Thyroid gland (tissue), 4 donors: Measurements from ENCODE around the gene CSNK1A1. TPM values are rescaled to one million over a fixed set of nuclear protein-coding genes. Genes with fewer than 3 reads are reported as not detected.
A peak's percentile ranks its signal among the peaks of the same experiment; 100 is the strongest.

ENCODE experiments used
- DNase-seq, 2 donors: peaks; one replicate each; pipeline ENCODE4 v3.0.0-alpha.2; 2019
- H3K27ac ChIP-seq, 3 donors: fragments of 200-600 bp; sonication (generic); 1 replicate in 2 of 3; 2 replicates in 1 of 3; pipeline ENCODE4 v1.5.1; 2016 to 2019; ENCODE audit warnings: mild to moderate bottlenecking in 1 of 3, moderate library complexity in 1 of 3
- H3K27me3 ChIP-seq: fragments of 200-600 bp; sonication (generic); one replicate; pipeline ENCODE4 v1.5.1; 2019
- H3K36me3 ChIP-seq, 2 donors: fragments of 200-600 bp; sonication (generic); one replicate each; pipeline ENCODE4 v1.5.1; 2016 to 2019
- H3K4me1 ChIP-seq, 2 donors: fragments of 200-600 bp; sonication (generic); one replicate each; pipeline ENCODE4 v1.5.1; 2017 to 2019
- H3K4me3 ChIP-seq, 3 donors: fragments of 200-600 bp; sonication (generic); replicated peaks in 1 of 3; 1 replicate in 2 of 3; 2 replicates in 1 of 3; pipeline ENCODE4 v1.5.1; 2016; ENCODE audit warnings: mild to moderate bottlenecking in 1 of 3
- H3K9me3 ChIP-seq: fragments of 200-600 bp; sonication (generic); one replicate; pipeline ENCODE4 v1.5.1; 2017
- POLR2A ChIP-seq, 2 donors: fragments of 450-650 bp; IDR thresholded peaks; one replicate each; pipeline ENCODE4 v1.6.1; 2017; ENCODE audit warnings: antibody characterized with exemption in 2 of 2, mild to moderate bottlenecking in 2 of 2, moderate library complexity in 1 of 2
- WGBS, 2 donors: methylation state at CpG; one replicate each; pipeline ENCODE4 v1.1.5; 2017; 5-methylcytosine and 5-hydroxymethylcytosine counted together
- intact Hi-C: fragments of 100-400 bp; cut with DNase I; formaldehyde crosslinking; loops from one replicate; pipeline ENCODE4 v1.15.1; 2023
- total RNA-seq, 4 donors: library from RNA; depleted of rRNA; stranded (reverse); fragments of >200 nt; gene quantifications; one replicate each; pipeline ENCODE4 v1.2.3, GENCODE V29; 2016
- TF ChIP-seq, protein P1 (sequence below), 6 experiments: fragments of 200-600 bp in 3 of 6; fragments of 450-650 bp in 3 of 6; sonication (generic) in 3 of 6; IDR thresholded peaks; one replicate each; pipeline ENCODE4 v1.5.1; 2016 to 2019; ENCODE audit warnings: antibody characterized with exemption in 6 of 6, mild to moderate bottlenecking in 2 of 6, inconsistent platforms in 1 of 6, moderate library complexity in 1 of 6

Gene CSNK1A1
- total RNA-seq, 4 donors from 2014 or later, result 183 to 262 (median 202) TPM

DNA sequence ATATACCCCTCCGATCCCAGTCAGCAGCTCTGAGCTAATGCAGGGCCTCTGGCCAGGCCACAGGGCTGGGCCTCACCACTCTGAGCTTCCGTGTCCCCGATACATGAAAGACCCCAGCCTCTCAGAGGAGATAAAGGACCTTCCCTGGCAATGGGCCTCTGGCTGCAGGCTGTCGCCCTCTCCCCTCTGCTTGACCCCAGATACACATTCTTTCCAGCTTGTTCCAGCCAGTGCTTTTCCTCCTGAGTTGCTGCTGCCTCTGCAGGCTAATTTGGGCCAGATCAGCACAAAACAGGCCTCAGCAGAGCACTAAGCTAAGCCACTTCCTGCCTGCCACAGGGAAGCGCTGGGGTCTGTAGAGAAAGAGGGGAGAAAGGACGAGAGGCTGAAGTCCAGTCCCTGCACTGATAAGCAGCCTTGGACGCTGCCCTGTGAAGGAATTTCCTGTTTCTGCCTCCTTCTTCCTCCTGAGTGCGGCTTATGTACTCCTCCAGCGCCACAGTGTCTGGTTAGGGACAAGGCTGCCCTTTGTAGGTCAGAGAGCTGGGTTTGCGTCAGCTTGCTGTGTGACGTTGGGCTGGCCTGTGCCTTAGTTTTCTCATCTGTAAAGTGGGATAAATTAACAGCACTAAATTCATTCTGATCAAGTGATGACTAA, 99.1 kb downstream of the CSNK1A1 start:
- no peak overlapping the region for H3K4me3 ChIP-seq
- peaks cover 0 to 51% of the 10 kb centered on the region in 2 donors for H3K4me1 ChIP-seq
- DNase-seq, result peak in 1 of 2 donors; percentile 22
- intact Hi-C loops, result no loop called here
- H3K27me3 ChIP-seq, result no peaks in the 10 kb centered on the region
- no peaks in the 10 kb centered on the region for H3K36me3 ChIP-seq
- 49% methylated on average over 10 to 11 of the region's 11 CpGs for WGBS, 2 donors
- peak overlapping the region; percentile 52 to 74 (median 70) for H3K27ac ChIP-seq
- TF ChIP-seq, protein P1, sequence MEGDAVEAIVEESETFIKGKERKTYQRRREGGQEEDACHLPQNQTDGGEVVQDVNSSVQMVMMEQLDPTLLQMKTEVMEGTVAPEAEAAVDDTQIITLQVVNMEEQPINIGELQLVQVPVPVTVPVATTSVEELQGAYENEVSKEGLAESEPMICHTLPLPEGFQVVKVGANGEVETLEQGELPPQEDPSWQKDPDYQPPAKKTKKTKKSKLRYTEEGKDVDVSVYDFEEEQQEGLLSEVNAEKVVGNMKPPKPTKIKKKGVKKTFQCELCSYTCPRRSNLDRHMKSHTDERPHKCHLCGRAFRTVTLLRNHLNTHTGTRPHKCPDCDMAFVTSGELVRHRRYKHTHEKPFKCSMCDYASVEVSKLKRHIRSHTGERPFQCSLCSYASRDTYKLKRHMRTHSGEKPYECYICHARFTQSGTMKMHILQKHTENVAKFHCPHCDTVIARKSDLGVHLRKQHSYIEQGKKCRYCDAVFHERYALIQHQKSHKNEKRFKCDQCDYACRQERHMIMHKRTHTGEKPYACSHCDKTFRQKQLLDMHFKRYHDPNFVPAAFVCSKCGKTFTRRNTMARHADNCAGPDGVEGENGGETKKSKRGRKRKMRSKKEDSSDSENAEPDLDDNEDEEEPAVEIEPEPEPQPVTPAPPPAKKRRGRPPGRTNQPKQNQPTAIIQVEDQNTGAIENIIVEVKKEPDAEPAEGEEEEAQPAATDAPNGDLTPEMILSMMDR (IDR thresholded peaks at IDR 0.05), result no peak
- no peak for TF ChIP-seq POLR2A (IDR thresholded peaks at IDR 0.05)
- H3K9me3 ChIP-seq, result no peaks in the 10 kb centered on the region

DNA sequence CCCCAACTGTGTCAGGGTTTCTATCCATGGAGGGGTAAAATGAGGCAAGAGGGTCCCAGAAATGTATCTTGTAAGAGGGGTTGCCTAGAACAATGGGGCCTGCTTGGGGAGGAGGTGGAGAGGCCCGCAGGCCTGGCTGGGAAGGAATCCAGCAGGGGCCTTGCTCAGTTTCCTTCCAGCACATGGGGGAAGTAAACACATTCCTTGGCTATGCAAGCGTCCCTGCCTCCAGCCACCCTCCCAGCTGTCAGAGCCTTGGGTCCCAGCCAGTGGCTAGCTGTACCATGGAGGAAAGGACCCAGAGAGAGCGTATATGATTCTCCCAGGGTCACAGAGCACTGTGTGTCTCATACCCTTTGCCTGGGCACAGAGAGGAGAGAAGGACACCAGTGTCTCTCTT, 101.0 kb downstream of the CSNK1A1 start:
- Histone ChIP-seq H3K27ac (peak overlapping the region; percentile 52 to 74 (median 52)), H3K9me3 (no peaks in the 10 kb centered on the region), H3K36me3 (no peaks in the 10 kb centered on the region), H3K4me3 (no peak overlapping the region), H3K4me1 (peaks cover 0 to 47% of the 10 kb centered on the region in 2 donors), H3K27me3 (no peaks in the 10 kb centered on the region)
- no peak for DNase-seq
- intact Hi-C loops, result no loop called here
- no peak for TF ChIP-seq POLR2A (IDR thresholded peaks at IDR 0.05)
- TF ChIP-seq, protein P1 (IDR thresholded peaks at IDR 0.05), result no peak
- WGBS, 2 donors, result 35 to 70% methylated on average over 2 to 3 of the region's 3 CpGs

DNA sequence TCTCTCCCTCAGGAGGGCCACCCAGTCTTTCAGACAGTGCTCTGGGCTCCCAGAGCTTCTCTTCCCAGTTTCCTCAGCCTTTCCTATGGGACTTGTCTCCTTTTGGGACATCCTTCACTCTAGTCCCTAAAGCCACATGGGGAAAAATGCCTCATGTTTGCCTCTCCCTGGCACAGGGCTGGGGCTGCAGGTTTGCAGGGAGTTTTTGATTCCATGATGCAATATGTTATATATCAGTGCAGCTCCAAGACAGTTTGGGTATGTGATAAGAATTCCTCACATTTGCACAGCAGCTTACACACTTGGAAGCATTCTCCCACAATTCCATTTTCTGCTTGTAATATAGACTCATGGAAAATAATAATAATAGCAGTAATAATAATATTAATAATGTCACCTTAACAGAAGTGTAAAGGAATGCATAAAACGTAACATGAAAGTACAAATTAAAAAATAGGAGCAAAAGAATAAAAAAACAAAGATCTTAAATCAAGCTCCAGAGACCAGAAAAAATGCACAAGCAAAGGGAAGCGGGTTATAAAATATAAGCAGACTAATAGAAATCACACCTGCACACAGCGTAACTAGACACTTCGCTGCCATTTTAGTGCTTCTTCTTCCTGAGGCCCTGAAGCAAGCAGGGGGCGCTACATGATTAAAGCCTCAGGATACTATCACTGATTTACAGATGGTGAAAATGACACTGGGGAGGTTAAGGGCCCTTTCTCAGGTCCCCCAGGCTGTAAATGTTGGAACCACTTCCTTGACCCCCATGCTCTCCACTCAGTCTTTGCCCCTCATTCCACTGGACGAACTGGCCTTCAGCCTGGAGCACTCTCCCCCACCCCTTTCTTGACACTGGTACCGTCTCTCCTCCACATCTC, 102.2 kb downstream of the CSNK1A1 start:
- TF ChIP-seq POLR2A (IDR thresholded peaks at IDR 0.05), result no peak
- TF ChIP-seq, protein P1 (IDR thresholded peaks at IDR 0.05), result peak in 3 of 6 experiments; percentile 11 to 21 (median 17)
- no peaks in the 10 kb centered on the region for H3K36me3 ChIP-seq
- peaks cover 0 to 47% of the 10 kb centered on the region in 2 donors for H3K4me1 ChIP-seq
- 86 to 88% methylated on average over 7 of the region's 7 CpGs for WGBS, 2 donors
- intact Hi-C loops, result no loop called here
- H3K27ac ChIP-seq, result peak overlapping the region in 2 of 3 donors; percentile 52 to 74
- no peaks in the 10 kb centered on the region for H3K27me3 ChIP-seq
- no peak for DNase-seq
- H3K4me3 ChIP-seq, result no peak overlapping the region
- H3K9me3 ChIP-seq, result no peaks in the 10 kb centered on the region

DNA sequence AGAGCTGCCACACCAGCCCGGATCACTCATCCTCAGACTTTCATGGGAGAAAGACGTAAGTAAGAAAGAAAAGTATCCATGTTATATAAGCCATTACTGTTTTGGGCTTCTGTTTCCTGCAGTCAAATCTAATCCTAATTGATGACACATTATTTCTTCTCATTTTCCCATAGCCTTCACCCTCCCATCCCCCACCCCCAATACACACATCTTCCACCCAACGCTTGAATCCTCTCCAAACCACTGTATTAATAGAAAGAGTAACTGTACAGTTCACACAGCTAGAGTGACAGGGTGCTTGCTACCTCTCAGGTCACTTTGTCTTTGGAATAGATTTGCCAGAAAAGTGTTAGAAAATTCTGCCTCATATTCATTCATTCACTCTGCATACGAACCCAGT, 102.8 kb downstream of the CSNK1A1 start:
- Histone ChIP-seq H3K4me1 (peaks cover 0 to 47% of the 10 kb centered on the region in 2 donors), H3K36me3 (no peaks in the 10 kb centered on the region), H3K4me3 (no peak overlapping the region), H3K9me3 (no peaks in the 10 kb centered on the region), H3K27ac (no peak overlapping the region), H3K27me3 (no peaks in the 10 kb centered on the region)
- DNase-seq, result no peak
- TF ChIP-seq, protein P1 (IDR thresholded peaks at IDR 0.05), result no peak
- no peak for TF ChIP-seq POLR2A (IDR thresholded peaks at IDR 0.05)
- WGBS, 2 donors, result 77 to 79% methylated on average over 4 of the region's 4 CpGs
- intact Hi-C loops, result no loop called here
